Peyer's patch (tissue), 4 donors: ENCODE results near the gene HAL.

Experiments used
- CTCF ChIP-seq, 6 experiments: fragments of 450-650 bp in 4 of 6; fragments of 200-600 bp in 2 of 6; sonication (generic) in 1 of 6; IDR thresholded peaks; one replicate each; pipeline ENCODE4 v1.5.1; 2017 to 2019; ENCODE audit warnings: antibody characterized with exemption in 6 of 6, mild to moderate bottlenecking in 3 of 6, moderate library complexity in 1 of 6
- POLR2A ChIP-seq, 2 donors: fragments of 450-650 bp; IDR thresholded peaks; one replicate each; pipeline ENCODE4 v1.5.1; 2017; ENCODE audit warnings: antibody characterized with exemption in 2 of 2, mild to moderate bottlenecking in 2 of 2, moderate library complexity in 2 of 2

GRCh38 chr12:96020314-96021003 is 24.3 kb upstream of the HAL start:
- TF ChIP-seq CTCF (IDR thresholded peaks at IDR 0.05) (no peak), POLR2A (IDR thresholded peaks at IDR 0.05) (no peak)
